OCI-LY7 (cell line): Measurements from ENCODE around the gene RSPRY1. TPM values are rescaled to one million over a fixed set of nuclear protein-coding genes. Genes with fewer than 3 reads are reported as not detected.

ENCODE experiments used
- BruUV-seq: library from RNA; stranded (reverse); fragments of 400-500 nt; replicated peaks from 2 replicates; lab custom pipeline; 2021; lab: Mats Ljungman, UMichigan
- CTCF ChIA-PET: fragments of 300-600 bp; sonication (Branson Sonifier 250); formaldehyde crosslinking; loops from one replicate; lab custom pipeline; 2022; ENCODE audit warnings: antibody characterized with exemption; ENCODE audit not compliant: unreplicated experiment; lab: Charles Lee
- POLR2A ChIA-PET: fragments of 300-600 bp; sonication (Branson Sonifier 250); formaldehyde crosslinking; loops from one replicate; lab custom pipeline; 2022; ENCODE audit warnings: antibody characterized with exemption; lab: Charles Lee
- DNase-seq: peaks from one replicate; pipeline ENCODE4 v3.0.0-alpha.2; 2015; ENCODE audit warnings: low spot score
- H2AFZ ChIP-seq: fragments of 200-600 bp; sonication (generic), shearing (Covaris generic); 2 replicates; pipeline ENCODE4 v1.6.1; 2014; ENCODE audit warnings: mild to moderate bottlenecking, antibody characterized with exemption, low read length, moderate library complexity
- H3K27ac ChIP-seq: fragments of 200-600 bp; sonication (generic); 2 replicates; pipeline ENCODE4 v1.5.1; 2014; ENCODE audit warnings: mixed run types, low read depth, mild to moderate bottlenecking, moderate library complexity, low read length, inconsistent platforms; ENCODE audit not compliant: poor library complexity, severe bottlenecking
- H3K36me3 ChIP-seq: fragments of 200-600 bp; sonication (generic); 2 replicates; pipeline ENCODE4 v1.6.1; 2014; ENCODE audit warnings: mild to moderate bottlenecking, antibody characterized with exemption, low read length, moderate library complexity, mixed read lengths; ENCODE audit not compliant: insufficient read depth
- H3K4me1 ChIP-seq: fragments of 200-600 bp; sonication (generic); 2 replicates; pipeline ENCODE4 v1.5.1; 2014; ENCODE audit warnings: mild to moderate bottlenecking, low read length; ENCODE audit not compliant: insufficient read depth, poor library complexity, severe bottlenecking
- H3K4me2 ChIP-seq: fragments of 200-600 bp; sonication (generic); 2 replicates; pipeline ENCODE4 v1.6.1; 2014; ENCODE audit warnings: mild to moderate bottlenecking, low read length
- H3K4me3 ChIP-seq: fragments of 200-600 bp; sonication (generic); 2 replicates; pipeline ENCODE4 v1.5.1; 2014; ENCODE audit warnings: mild to moderate bottlenecking, low read depth, low read length; ENCODE audit not compliant: poor library complexity, severe bottlenecking
- H3K79me2 ChIP-seq: fragments of 200-600 bp; sonication (generic); 2 replicates; pipeline ENCODE4 v1.6.1; 2016; ENCODE audit warnings: low read depth, mild to moderate bottlenecking, low read length, moderate library complexity, mixed read lengths; ENCODE audit not compliant: insufficient read depth
- H3K9me2 ChIP-seq: fragments of 200-600 bp; sonication (generic); 2 replicates; pipeline ENCODE4 v1.6.1; 2016; ENCODE audit warnings: mild to moderate bottlenecking, low read length, mixed read lengths; ENCODE audit not compliant: insufficient read depth
- H3K9me3 ChIP-seq: fragments of 200-600 bp; sonication (generic); 2 replicates; pipeline ENCODE4 v1.6.1; 2014; ENCODE audit warnings: mild to moderate bottlenecking, mixed run types, low read length, mixed read lengths
- H4K20me1 ChIP-seq: fragments of 200-600 bp; sonication (generic); 2 replicates; pipeline ENCODE4 v1.6.1; 2014; ENCODE audit warnings: mild to moderate bottlenecking, antibody characterized with exemption, low read length, moderate library complexity, mixed read lengths; ENCODE audit not compliant: insufficient read depth
- EZH2phosphoT487 ChIP-seq: fragments of 200-600 bp; sonication (generic); IDR thresholded peaks from 2 replicates; pipeline ENCODE4 v1.6.1; 2018; ENCODE audit warnings: low read depth, borderline replicate concordance, mild to moderate bottlenecking, mixed run types, antibody characterized with exemption, low read length, moderate library complexity, mixed read lengths
- intact Hi-C: fragments of 100-400 bp; cut with micrococcal nuclease; formaldehyde crosslinking; loops from one replicate; pipeline ENCODE4 v1.10.0; 2022; ENCODE audit not compliant: unreplicated experiment
- total RNA-seq, 2 experiments: library from RNA; depleted of rRNA in 1 of 2; stranded (reverse); fragments of >200 nt in 1 of 2; shearing (Covaris generic) in 1 of 2; gene quantifications; 2 replicates each; pipeline ENCODE4 v1.2.3, GENCODE V29; 2014 to 2022
- TF ChIP-seq, protein P1 (sequence below): fragments of 200-600 bp; sonication (generic); conservative IDR thresholded peaks from 2 replicates; pipeline ENCODE4 v1.5.1; 2014; ENCODE audit warnings: mild to moderate bottlenecking, antibody characterized with exemption, low read length, moderate library complexity, mixed read lengths

Gene RSPRY1
- total RNA-seq, 2 experiments from 2014 or later, result 17.1 to 25.2 TPM

DNA sequence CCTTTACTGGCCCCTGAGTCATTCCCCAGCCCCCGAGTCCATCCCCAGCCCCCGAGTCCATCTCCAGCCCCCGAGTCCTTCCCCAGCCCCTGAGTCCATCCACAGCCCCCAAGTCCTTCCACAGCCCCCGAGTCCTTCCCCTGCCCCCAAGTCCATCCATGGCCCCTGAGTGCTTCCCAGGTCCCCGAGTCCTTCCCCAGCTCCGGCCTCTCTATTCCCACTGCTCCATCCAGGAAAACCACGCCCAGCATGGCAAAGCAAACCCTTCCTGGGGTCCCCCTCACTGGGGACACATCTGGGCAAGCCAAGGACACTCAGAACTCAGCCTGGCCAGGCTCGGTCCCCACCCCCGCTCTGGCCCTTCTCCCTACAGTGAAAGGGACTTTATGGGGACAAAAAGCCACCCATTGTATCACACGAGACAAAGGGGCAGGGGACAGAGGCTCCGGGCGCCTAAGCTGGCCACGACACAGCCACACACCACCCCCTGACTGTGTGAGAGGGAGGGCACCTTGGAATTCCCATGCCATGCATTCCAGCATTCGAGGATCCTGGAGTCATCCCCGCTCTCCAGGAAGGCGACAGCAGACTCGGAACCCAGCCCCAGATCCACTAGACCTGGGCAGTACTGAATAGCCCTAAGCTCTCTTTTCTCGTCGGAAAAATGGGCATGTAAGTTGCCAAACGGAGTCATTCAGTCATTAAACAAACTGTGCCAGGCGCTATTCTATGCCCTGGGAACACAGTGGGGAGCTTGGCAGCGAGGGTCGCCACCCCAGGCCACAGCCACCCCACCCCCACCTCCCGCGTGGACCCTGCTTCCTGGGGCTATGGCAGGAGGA is 84.3 kb downstream of the RSPRY1 start:
- no peak overlapping the region for H2AFZ ChIP-seq
- no peaks in the 10 kb centered on the region for H3K4me1 ChIP-seq
- H3K9me3 ChIP-seq, result no peaks in the 10 kb centered on the region
- no peak overlapping the region for H3K4me2 ChIP-seq
- no peaks in the 10 kb centered on the region for H3K9me2 ChIP-seq
- no peaks in the 10 kb centered on the region for H4K20me1 ChIP-seq
- TF ChIP-seq EZH2phosphoT487, result no peak
- TF ChIP-seq, protein P1, sequence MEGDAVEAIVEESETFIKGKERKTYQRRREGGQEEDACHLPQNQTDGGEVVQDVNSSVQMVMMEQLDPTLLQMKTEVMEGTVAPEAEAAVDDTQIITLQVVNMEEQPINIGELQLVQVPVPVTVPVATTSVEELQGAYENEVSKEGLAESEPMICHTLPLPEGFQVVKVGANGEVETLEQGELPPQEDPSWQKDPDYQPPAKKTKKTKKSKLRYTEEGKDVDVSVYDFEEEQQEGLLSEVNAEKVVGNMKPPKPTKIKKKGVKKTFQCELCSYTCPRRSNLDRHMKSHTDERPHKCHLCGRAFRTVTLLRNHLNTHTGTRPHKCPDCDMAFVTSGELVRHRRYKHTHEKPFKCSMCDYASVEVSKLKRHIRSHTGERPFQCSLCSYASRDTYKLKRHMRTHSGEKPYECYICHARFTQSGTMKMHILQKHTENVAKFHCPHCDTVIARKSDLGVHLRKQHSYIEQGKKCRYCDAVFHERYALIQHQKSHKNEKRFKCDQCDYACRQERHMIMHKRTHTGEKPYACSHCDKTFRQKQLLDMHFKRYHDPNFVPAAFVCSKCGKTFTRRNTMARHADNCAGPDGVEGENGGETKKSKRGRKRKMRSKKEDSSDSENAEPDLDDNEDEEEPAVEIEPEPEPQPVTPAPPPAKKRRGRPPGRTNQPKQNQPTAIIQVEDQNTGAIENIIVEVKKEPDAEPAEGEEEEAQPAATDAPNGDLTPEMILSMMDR, result no peak
- ChIA-PET POLR2A (no interaction called here), CTCF (no interaction called here)
- DNase-seq, result no peak
- no TSS peak for BruUV-seq
- intact Hi-C loops, result no loop called here
- H3K36me3 ChIP-seq, result no peaks in the 10 kb centered on the region
- H3K27ac ChIP-seq, result no peak overlapping the region
- no peak overlapping the region for H3K4me3 ChIP-seq
- H3K79me2 ChIP-seq, result no peaks in the 10 kb centered on the region

DNA sequence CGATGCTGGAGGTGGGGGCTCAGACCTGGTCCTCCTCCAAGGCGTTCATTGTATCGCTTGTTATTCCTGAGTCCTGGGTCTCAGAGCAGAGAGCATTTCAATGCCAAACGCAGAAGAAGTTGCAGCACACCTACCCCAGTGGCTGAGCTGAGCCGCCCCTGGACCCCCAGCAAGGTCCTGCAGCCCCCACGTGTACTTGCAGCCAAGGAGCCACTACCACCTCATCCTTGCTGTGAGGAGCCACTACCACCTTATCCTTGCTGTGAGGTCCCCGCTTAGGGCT is 84.9 kb downstream of the RSPRY1 start:
- TF ChIP-seq, protein P1, result no peak
- TF ChIP-seq EZH2phosphoT487, result no peak
- no TSS peak for BruUV-seq
- DNase-seq, result no peak
- no peaks in the 10 kb centered on the region for H3K79me2 ChIP-seq
- POLR2A ChIA-PET, result no interaction called here
- H3K4me1 ChIP-seq, result no peaks in the 10 kb centered on the region
- H3K4me2 ChIP-seq, result no peak overlapping the region
- intact Hi-C loops, result no loop called here
- CTCF ChIA-PET, result no interaction called here
- H3K36me3 ChIP-seq, result no peaks in the 10 kb centered on the region
- H3K27ac ChIP-seq, result no peak overlapping the region
- H3K4me3 ChIP-seq, result no peak overlapping the region
- H3K9me2 ChIP-seq, result no peaks in the 10 kb centered on the region
- no peaks in the 10 kb centered on the region for H3K9me3 ChIP-seq
- no peaks in the 10 kb centered on the region for H4K20me1 ChIP-seq
- no peak overlapping the region for H2AFZ ChIP-seq

DNA sequence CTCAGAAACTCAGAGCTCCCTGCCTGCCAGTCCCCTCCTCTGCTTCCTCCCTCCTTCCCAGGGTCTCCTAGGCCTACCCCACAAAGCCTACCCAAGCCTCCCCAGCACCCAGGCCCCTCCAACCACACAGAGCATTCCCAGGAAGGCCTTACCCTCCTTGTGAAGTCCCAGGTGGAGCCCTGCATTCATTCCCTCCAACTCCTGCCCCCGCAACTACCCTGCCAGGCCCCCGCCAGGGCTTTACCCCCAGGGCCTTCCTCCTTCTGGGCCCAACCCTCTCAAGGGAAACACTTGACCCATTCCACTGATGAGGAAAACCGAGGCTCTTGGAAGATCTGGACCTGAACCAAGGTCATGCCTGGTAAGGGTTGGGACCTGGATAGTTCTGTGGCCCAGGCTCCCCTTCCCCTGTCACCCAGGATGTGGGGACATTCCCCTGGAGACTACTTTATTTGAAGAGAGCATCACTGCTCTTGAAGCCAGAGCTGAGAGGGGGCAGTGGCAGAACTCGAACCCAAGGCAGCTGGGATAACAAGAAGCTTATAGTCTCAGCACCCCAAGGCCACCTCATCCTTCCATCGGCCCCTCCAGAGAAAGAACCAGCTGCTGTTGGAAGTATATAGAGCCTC is 85.9 kb downstream of the RSPRY1 start:
- Histone ChIP-seq H3K9me2 (no peaks in the 10 kb centered on the region), H4K20me1 (no peaks in the 10 kb centered on the region), H3K4me1 (no peaks in the 10 kb centered on the region), H2AFZ (no peak overlapping the region), H3K4me3 (no peak overlapping the region), H3K27ac (no peak overlapping the region), H3K36me3 (no peaks in the 10 kb centered on the region), H3K79me2 (no peaks in the 10 kb centered on the region), H3K4me2 (no peak overlapping the region), H3K9me3 (no peaks in the 10 kb centered on the region)
- POLR2A ChIA-PET, result interaction anchor here (0.6 to 1.2 kb wide), 2 partner anchors 8 to 557 kb away, joined by 3 read pairs; no protein-coding TSS in a partner anchor
- CTCF ChIA-PET, result no interaction called here
- DNase-seq, result no peak
- intact Hi-C loops, result no loop called here
- no peak for TF ChIP-seq EZH2phosphoT487
- TF ChIP-seq, protein P1, result no peak
- no TSS peak for BruUV-seq
